H1 (cell line): ENCODE results near the gene ASXL1.

ENCODE experiments used
- CBX5 ChIP-seq: fragments of 300-800, 300-1000 bp; sonication (generic); IDR thresholded peaks from 2 replicates; pipeline ENCODE4 v1.7.1; 2016; ENCODE audit warnings: antibody characterized with exemption, low read length, low read depth
- CREB1 ChIP-seq: IDR thresholded peaks from 2 replicates; pipeline ENCODE4 v1.6.1; 2012; ENCODE audit warnings: inconsistent platforms
- EZH2 ChIP-seq: fragments of 200-600 bp; sonication (generic); IDR thresholded peaks from 2 replicates; pipeline ENCODE4 v1.7.1; 2012; ENCODE audit warnings: low read depth, mild to moderate bottlenecking, moderate library complexity, low read length, inconsistent platforms; ENCODE audit not compliant: severe bottlenecking
- JUN ChIP-seq: IDR thresholded peaks from 2 replicates; pipeline ENCODE4 v1.6.1; 2011; ENCODE audit warnings: low read depth, mild to moderate bottlenecking, improper control_type of control experiment, low read length
- KDM1A ChIP-seq: fragments of 200-600, 300-600 bp; sonication (generic); IDR thresholded peaks from 2 replicates; pipeline ENCODE4 v1.7.1; 2016; ENCODE audit warnings: mild to moderate bottlenecking, low read length, borderline replicate concordance
- NRF1 ChIP-seq: IDR thresholded peaks from 2 replicates; pipeline ENCODE4 v1.6.1; 2011; ENCODE audit warnings: mild to moderate bottlenecking, low read depth, low read length, improper control_type of control experiment
- POLR2A ChIP-seq, 2 experiments: IDR thresholded peaks; 1 replicate in 1 of 2; 2 replicates in 1 of 2; pipeline ENCODE4 v1.6.1; 2011; ENCODE audit warnings: low read depth in 2 of 2, low read length in 2 of 2, mild to moderate bottlenecking in 2 of 2; ENCODE audit errors: control extremely low read depth in 1 of 2
- POLR2AphosphoS5 ChIP-seq: IDR thresholded peaks from 2 replicates; pipeline ENCODE4 v1.6.1; 2011; ENCODE audit warnings: low read depth, low read length
- RAD21 ChIP-seq, 2 experiments: IDR thresholded peaks in 1 of 2; conservative IDR thresholded peaks in 1 of 2; 2 replicates each; pipeline ENCODE4 v1.6.1; 2011; ENCODE audit warnings: low read depth in 2 of 2, low read length in 2 of 2, improper control_type of control experiment in 1 of 2, inconsistent platforms in 1 of 2, mild to moderate bottlenecking in 1 of 2, moderate library complexity in 1 of 2
- SRF ChIP-seq: IDR thresholded peaks from 2 replicates; pipeline ENCODE4 v1.6.1; 2011; ENCODE audit warnings: mild to moderate bottlenecking, low read depth, low read length, moderate library complexity
- YY1 ChIP-seq: IDR thresholded peaks from 2 replicates; pipeline ENCODE4 v1.6.1; 2011; ENCODE audit warnings: low read depth, mild to moderate bottlenecking, low read length
- ZNF274 ChIP-seq: IDR thresholded peaks from 2 replicates; pipeline ENCODE4 v1.7.0; 2012; ENCODE audit warnings: low read length, borderline replicate concordance; ENCODE audit errors: extremely low read depth
- TF ChIP-seq, protein P1 (sequence below), 3 experiments: IDR thresholded peaks; 1 replicate in 2 of 3; 2 replicates in 1 of 3; pipeline versions ENCODE4 v1.5.1 to v1.6.1; 2011; ENCODE audit warnings: low read length in 3 of 3, mild to moderate bottlenecking in 3 of 3, inconsistent platforms in 2 of 3, low read depth in 1 of 3, moderate library complexity in 1 of 3; ENCODE audit not compliant: insufficient read depth in 1 of 3; ENCODE audit errors: control extremely low read depth in 1 of 3

GRCh38 chr20:32387252-32387651 is 29.1 kb downstream of the ASXL1 start:
- TF ChIP-seq YY1 (no peak), EZH2 (no peak), POLR2AphosphoS5 (no peak), POLR2A (IDR thresholded peaks at IDR 0.05; ENCODE audit: control extremely low read depth in 1 of 2, low read depth in 2 of 2, low read length in 2 of 2) (no peak), CREB1 (no peak), JUN (no peak), NRF1 (no peak), ZNF274 (no peak), KDM1A (no peak), CBX5 (no peak), RAD21 (IDR thresholded peaks at IDR 0.05 in 1 of 2, conservative IDR thresholded peaks at IDR 0.05 in 1 of 2; ENCODE audit: low read depth in 2 of 2, low read length in 2 of 2) (no peak), SRF (no peak)
- TF ChIP-seq, protein P1, sequence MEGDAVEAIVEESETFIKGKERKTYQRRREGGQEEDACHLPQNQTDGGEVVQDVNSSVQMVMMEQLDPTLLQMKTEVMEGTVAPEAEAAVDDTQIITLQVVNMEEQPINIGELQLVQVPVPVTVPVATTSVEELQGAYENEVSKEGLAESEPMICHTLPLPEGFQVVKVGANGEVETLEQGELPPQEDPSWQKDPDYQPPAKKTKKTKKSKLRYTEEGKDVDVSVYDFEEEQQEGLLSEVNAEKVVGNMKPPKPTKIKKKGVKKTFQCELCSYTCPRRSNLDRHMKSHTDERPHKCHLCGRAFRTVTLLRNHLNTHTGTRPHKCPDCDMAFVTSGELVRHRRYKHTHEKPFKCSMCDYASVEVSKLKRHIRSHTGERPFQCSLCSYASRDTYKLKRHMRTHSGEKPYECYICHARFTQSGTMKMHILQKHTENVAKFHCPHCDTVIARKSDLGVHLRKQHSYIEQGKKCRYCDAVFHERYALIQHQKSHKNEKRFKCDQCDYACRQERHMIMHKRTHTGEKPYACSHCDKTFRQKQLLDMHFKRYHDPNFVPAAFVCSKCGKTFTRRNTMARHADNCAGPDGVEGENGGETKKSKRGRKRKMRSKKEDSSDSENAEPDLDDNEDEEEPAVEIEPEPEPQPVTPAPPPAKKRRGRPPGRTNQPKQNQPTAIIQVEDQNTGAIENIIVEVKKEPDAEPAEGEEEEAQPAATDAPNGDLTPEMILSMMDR (IDR thresholded peaks at IDR 0.05; ENCODE audit: control extremely low read depth in 1 of 3, insufficient read depth in 1 of 3, low read depth in 1 of 3, low read length in 3 of 3): no peak
